IMR-90 (cell line): Measurements from ENCODE around the gene GPC6. TPM values are rescaled to one million over a fixed set of nuclear protein-coding genes. Genes with fewer than 3 reads are reported as not detected.

ENCODE experiments used
- ATAC-seq: fragments of 200-7000 bp; cut with Tn5 transposase; 2 replicates; pipeline ENCODE4 v1.9.1; 2020; ENCODE audit warnings: low read depth, mild to moderate bottlenecking, moderate library complexity
- BruUV-seq: library from RNA; stranded (reverse); fragments of 400-500 nt; replicated peaks from 2 replicates; lab custom pipeline; 2021; lab: Mats Ljungman, UMichigan
- CTCF ChIA-PET: fragments of 300-600 bp; formaldehyde crosslinking; extraction: SDS; loops from one replicate; lab custom pipeline; 2021; ENCODE audit warnings: antibody characterized with exemption; lab: Yijun Ruan, JAX
- POLR2A ChIA-PET: fragments of 300-600 bp; sonication (Branson Sonifier 250); formaldehyde crosslinking; loops from one replicate; lab custom pipeline; 2022; ENCODE audit warnings: antibody characterized with exemption; ENCODE audit not compliant: unreplicated experiment; lab: Charles Lee
- DNase-seq: peaks from one replicate; pipeline ENCODE4 v3.0.0; 2013
- H2AFZ ChIP-seq: replicated peaks from 2 replicates; pipeline ENCODE3; 2013; ENCODE audit warnings: low read length, mild to moderate bottlenecking; ENCODE audit not compliant: poor library complexity
- H2AK5ac ChIP-seq: 2 replicates; pipeline ENCODE4 v1.6.1; 2013; ENCODE audit warnings: low read depth, low read length, inconsistent platforms
- H2AK9ac ChIP-seq: replicated peaks from 2 replicates; pipeline ENCODE3; 2013; ENCODE audit warnings: mild to moderate bottlenecking, low read depth, low read length, moderate library complexity; ENCODE audit not compliant: poor library complexity
- H2BK120ac ChIP-seq: 2 replicates; pipeline ENCODE4 v1.6.1; 2013; ENCODE audit warnings: low read depth, low read length, inconsistent platforms
- H2BK15ac ChIP-seq: 3 replicates; pipeline ENCODE4 v1.6.1; 2013; ENCODE audit warnings: low read depth, low read length, inconsistent platforms
- H2BK20ac ChIP-seq: 2 replicates; pipeline ENCODE4 v1.6.1; 2013; ENCODE audit warnings: low read depth, mild to moderate bottlenecking, inconsistent platforms, low read length, moderate library complexity
- H2BK5ac ChIP-seq: 2 replicates; pipeline ENCODE4 v1.6.1; 2013; ENCODE audit warnings: mild to moderate bottlenecking, low read depth, low read length, inconsistent platforms; ENCODE audit not compliant: poor library complexity, severe bottlenecking
- H3K14ac ChIP-seq: replicated peaks from 2 replicates; pipeline ENCODE4 v1.6.1; 2013; ENCODE audit warnings: low read depth, low read length, inconsistent platforms
- H3K18ac ChIP-seq: 2 replicates; pipeline ENCODE4 v1.6.1; 2013; ENCODE audit warnings: low read depth, low read length, control low read depth
- H3K23ac ChIP-seq: 2 replicates; pipeline ENCODE4 v1.6.1; 2013; ENCODE audit warnings: low read depth, low read length, inconsistent platforms
- H3K27ac ChIP-seq: 2 replicates; pipeline ENCODE4 v1.5.1; 2013; ENCODE audit warnings: mild to moderate bottlenecking, control low read depth, low read length; ENCODE audit not compliant: insufficient read depth
- H3K27me3 ChIP-seq: 2 replicates; pipeline ENCODE4 v1.6.1; 2013; ENCODE audit warnings: low read length; ENCODE audit not compliant: control insufficient read depth, insufficient read depth
- H3K36me3 ChIP-seq: 2 replicates; pipeline ENCODE4 v1.6.1; 2013; ENCODE audit warnings: low read length, mixed read lengths; ENCODE audit not compliant: control insufficient read depth, insufficient read depth
- H3K4ac ChIP-seq: 2 replicates; pipeline ENCODE4 v1.6.1; 2013; ENCODE audit warnings: low read depth, low read length, inconsistent platforms
- H3K4me1 ChIP-seq: 2 replicates; pipeline ENCODE4 v1.6.1; 2013; ENCODE audit warnings: low read length, mixed read lengths; ENCODE audit not compliant: control insufficient read depth, insufficient read depth
- H3K4me2 ChIP-seq: 2 replicates; pipeline ENCODE4 v1.6.1; 2013; ENCODE audit warnings: low read depth, mild to moderate bottlenecking, control low read depth, low read length, moderate library complexity
- H3K4me3 ChIP-seq: 2 replicates; pipeline ENCODE4 v1.5.1; 2013; ENCODE audit warnings: low read depth, mild to moderate bottlenecking, control low read depth, low read length, moderate library complexity; ENCODE audit not compliant: insufficient read depth
- H3K56ac ChIP-seq: 2 replicates; pipeline ENCODE4 v1.6.1; 2013; ENCODE audit warnings: low read length, inconsistent platforms; ENCODE audit not compliant: insufficient read depth; ENCODE audit errors: extremely low read depth
- H3K79me1 ChIP-seq, 2 experiments: 2 replicates each; pipeline ENCODE4 v1.6.1; 2013; ENCODE audit warnings: low read length in 2 of 2, inconsistent platforms in 1 of 2, low read depth in 1 of 2
- H3K9ac ChIP-seq: 2 replicates; pipeline ENCODE4 v1.6.1; 2013; ENCODE audit warnings: low read depth, low read length, control low read depth
- H3K9me1 ChIP-seq: 2 replicates; pipeline ENCODE4 v1.6.1; 2013; ENCODE audit warnings: low read length, inconsistent platforms; ENCODE audit not compliant: insufficient read depth
- H3K9me3 ChIP-seq: 2 replicates; pipeline ENCODE4 v1.6.1; 2013; ENCODE audit warnings: low read length; ENCODE audit not compliant: control insufficient read depth, insufficient read depth
- H4K20me1 ChIP-seq: 2 replicates; pipeline ENCODE4 v1.6.1; 2013; ENCODE audit warnings: low read length, inconsistent platforms; ENCODE audit not compliant: insufficient read depth
- H4K5ac ChIP-seq: 2 replicates; pipeline ENCODE4 v1.6.1; 2013; ENCODE audit warnings: mild to moderate bottlenecking, low read depth, low read length, control low read depth
- H4K8ac ChIP-seq, 2 experiments: 2 replicates each; pipeline ENCODE4 v1.6.1; 2013; ENCODE audit warnings: low read depth in 2 of 2, low read length in 2 of 2, control low read depth in 1 of 2, inconsistent platforms in 1 of 2
- H4K91ac ChIP-seq: 2 replicates; pipeline ENCODE4 v1.6.1; 2013; ENCODE audit warnings: low read depth, low read length, inconsistent platforms; ENCODE audit not compliant: insufficient read depth
- BHLHE40 ChIP-seq: fragments of 150-350 bp; IDR thresholded peaks from 2 replicates; pipeline ENCODE4 v1.6.1; 2016; ENCODE audit warnings: mild to moderate bottlenecking, low read depth, low read length
- CEBPB ChIP-seq: IDR thresholded peaks from 2 replicates; pipeline ENCODE4 v1.6.1; 2012; ENCODE audit warnings: low read depth, low read length, improper control_type of control experiment
- CHD1 ChIP-seq: IDR thresholded peaks from 2 replicates; pipeline ENCODE4 v1.6.1; 2012; ENCODE audit warnings: low read depth, low read length, improper control_type of control experiment
- FOS ChIP-seq: fragments of 150-350 bp; IDR thresholded peaks from 2 replicates; pipeline ENCODE4 v1.6.1; 2016; ENCODE audit warnings: low read depth, low read length
- MAFK ChIP-seq: IDR thresholded peaks from 2 replicates; pipeline ENCODE4 v1.6.1; 2012; ENCODE audit warnings: low read depth, low read length, improper control_type of control experiment
- MAZ ChIP-seq: IDR thresholded peaks from 2 replicates; pipeline ENCODE4 v1.6.1; 2012; ENCODE audit warnings: low read depth, mild to moderate bottlenecking, low read length, improper control_type of control experiment, moderate library complexity, borderline replicate concordance
- MXI1 ChIP-seq: IDR thresholded peaks from 2 replicates; pipeline ENCODE4 v1.6.1; 2012; ENCODE audit warnings: low read depth, mild to moderate bottlenecking, low read length, moderate library complexity, borderline replicate concordance
- NFE2L2 ChIP-seq: fragments of 150-350 bp; IDR thresholded peaks from 2 replicates; pipeline ENCODE4 v1.6.1; 2016; ENCODE audit warnings: low read depth, mild to moderate bottlenecking, low read length
- POLR2A ChIP-seq: IDR thresholded peaks from 2 replicates; pipeline ENCODE4 v1.6.1; 2012; ENCODE audit warnings: mild to moderate bottlenecking, low read depth, low read length
- RAD21 ChIP-seq: IDR thresholded peaks from 2 replicates; pipeline ENCODE4 v1.6.1; 2012; ENCODE audit warnings: low read length, improper control_type of control experiment
- RCOR1 ChIP-seq: IDR thresholded peaks from 2 replicates; pipeline ENCODE4 v1.6.1; 2012; ENCODE audit warnings: mild to moderate bottlenecking, low read length, improper control_type of control experiment; ENCODE audit not compliant: insufficient replicate concordance
- RFX5 ChIP-seq: IDR thresholded peaks from 2 replicates; pipeline ENCODE4 v1.8.0; 2012; ENCODE audit warnings: low read depth, mild to moderate bottlenecking, low read length, moderate library complexity
- SMC3 ChIP-seq: fragments of 150-350 bp; IDR thresholded peaks from 2 replicates; pipeline ENCODE4 v1.6.1; 2016; ENCODE audit warnings: low read depth, mild to moderate bottlenecking, antibody characterized with exemption, low read length, moderate library complexity
- WGBS, 2 experiments: methylation state at CpG; one replicate each; pipeline versions ENCODE4 v1.1.5 to v1.1.7; 2013; ENCODE audit warnings: missing lambda C conversion rate in 2 of 2; ENCODE audit not compliant: insufficient read length in 1 of 2; ENCODE audit errors: extremely low coverage in 2 of 2; 5-methylcytosine and 5-hydroxymethylcytosine counted together
- dilution Hi-C: fragments of 300-500 bp; cut with HindIII; formaldehyde crosslinking; loops from one replicate; pipeline ENCODE4 v1.14.3; 2018; ENCODE audit warnings: low sequenced_read_pairs; ENCODE audit not compliant: unreplicated experiment
- in situ Hi-C: fragments of 300-500 bp; cut with MboI; formaldehyde crosslinking; loops from 3 replicates; pipeline ENCODE4 v1.14.3; 2019; ENCODE audit warnings: low sequenced_read_pairs, inconsistent platforms, mixed read lengths
- intact Hi-C: fragments of 100-400 bp; cut with micrococcal nuclease; formaldehyde crosslinking; loops from 2 replicates; pipeline ENCODE4 v1.10.0; 2022
- polyA plus RNA-seq, 3 experiments: library from polyadenylated mRNA; depleted of rRNA; stranded (reverse); fragments of >200 nt; gene quantifications; 2 replicates each; pipeline ENCODE4 v1.2.3, GENCODE V29; 2012; ENCODE audit warnings: low replicate concordance in 1 of 3
- total RNA-seq: library from RNA; depleted of rRNA; stranded (reverse); fragments of >200 nt; gene quantifications from 2 replicates; pipeline ENCODE4 v1.2.3, GENCODE V29; 2012
- TF ChIP-seq, protein P1 (sequence below): conservative IDR thresholded peaks from 2 replicates; pipeline ENCODE4 v1.5.1; 2012; ENCODE audit warnings: mild to moderate bottlenecking, low read depth, low read length, improper control_type of control experiment
- TF ChIP-seq, protein P2 (sequence below): fragments of 150-350 bp; IDR thresholded peaks from 2 replicates; pipeline ENCODE4 v1.6.1; 2017; ENCODE audit warnings: mild to moderate bottlenecking, antibody characterized with exemption, low read length, low read depth
- TF ChIP-seq, protein P3 (sequence below): fragments of 150-350 bp; IDR thresholded peaks from 2 replicates; pipeline ENCODE4 v1.6.1; 2016; ENCODE audit warnings: low read depth, mild to moderate bottlenecking, low read length, moderate library complexity, borderline replicate concordance

Gene GPC6
- total and polyA plus RNA-seq, 2 of the 4 experiments (the other 2 are of a cell fraction) = 14.9 to 39.4 TPM

DNA sequence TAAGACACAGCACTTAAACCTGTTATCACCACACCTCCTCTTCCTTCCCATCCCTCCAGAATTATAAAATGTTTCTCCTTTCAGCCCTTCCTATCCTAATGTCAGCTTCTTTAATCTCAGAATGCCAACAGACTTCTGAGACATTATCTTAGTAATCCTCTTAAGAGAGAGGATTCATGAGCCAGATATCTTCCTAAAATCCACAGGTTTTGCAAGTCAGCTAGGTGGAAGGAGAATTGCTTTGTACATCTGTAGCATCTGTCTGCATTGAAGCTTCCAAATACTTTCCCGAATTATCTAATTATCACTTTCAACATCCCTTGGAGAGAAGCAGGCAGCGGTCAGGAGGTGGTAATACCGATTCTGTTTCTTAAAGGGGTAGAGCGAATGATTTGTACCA, 1073.8 kb downstream of the GPC6 start:
- no peak overlapping the region for H3K56ac ChIP-seq
- POLR2A ChIA-PET = no interaction called here

More for the DNA sequence above, 1073.8 kb downstream of the GPC6 start:
- H3K79me1 ChIP-seq = no peaks in the 10 kb centered on the region
- no peak overlapping the region for H3K27ac ChIP-seq
- no peak overlapping the region for H4K8ac ChIP-seq
- H2AK9ac ChIP-seq = no peak overlapping the region
- no peak overlapping the region for H2BK20ac ChIP-seq
- TF ChIP-seq CHD1 = no peak
- no peak for TF ChIP-seq MXI1
- TF ChIP-seq MAFK = no peak
- no peak for TF ChIP-seq RAD21
- TF ChIP-seq, protein P1, sequence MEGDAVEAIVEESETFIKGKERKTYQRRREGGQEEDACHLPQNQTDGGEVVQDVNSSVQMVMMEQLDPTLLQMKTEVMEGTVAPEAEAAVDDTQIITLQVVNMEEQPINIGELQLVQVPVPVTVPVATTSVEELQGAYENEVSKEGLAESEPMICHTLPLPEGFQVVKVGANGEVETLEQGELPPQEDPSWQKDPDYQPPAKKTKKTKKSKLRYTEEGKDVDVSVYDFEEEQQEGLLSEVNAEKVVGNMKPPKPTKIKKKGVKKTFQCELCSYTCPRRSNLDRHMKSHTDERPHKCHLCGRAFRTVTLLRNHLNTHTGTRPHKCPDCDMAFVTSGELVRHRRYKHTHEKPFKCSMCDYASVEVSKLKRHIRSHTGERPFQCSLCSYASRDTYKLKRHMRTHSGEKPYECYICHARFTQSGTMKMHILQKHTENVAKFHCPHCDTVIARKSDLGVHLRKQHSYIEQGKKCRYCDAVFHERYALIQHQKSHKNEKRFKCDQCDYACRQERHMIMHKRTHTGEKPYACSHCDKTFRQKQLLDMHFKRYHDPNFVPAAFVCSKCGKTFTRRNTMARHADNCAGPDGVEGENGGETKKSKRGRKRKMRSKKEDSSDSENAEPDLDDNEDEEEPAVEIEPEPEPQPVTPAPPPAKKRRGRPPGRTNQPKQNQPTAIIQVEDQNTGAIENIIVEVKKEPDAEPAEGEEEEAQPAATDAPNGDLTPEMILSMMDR = no peak
- no peak for TF ChIP-seq RFX5
- TF ChIP-seq RCOR1 = no peak
- no peak for TF ChIP-seq MAZ
- no peak for TF ChIP-seq BHLHE40
- no peak for TF ChIP-seq POLR2A
- TF ChIP-seq NFE2L2 = no peak
- no peak for TF ChIP-seq CEBPB
- TF ChIP-seq SMC3 = no peak
- TF ChIP-seq, protein P2, sequence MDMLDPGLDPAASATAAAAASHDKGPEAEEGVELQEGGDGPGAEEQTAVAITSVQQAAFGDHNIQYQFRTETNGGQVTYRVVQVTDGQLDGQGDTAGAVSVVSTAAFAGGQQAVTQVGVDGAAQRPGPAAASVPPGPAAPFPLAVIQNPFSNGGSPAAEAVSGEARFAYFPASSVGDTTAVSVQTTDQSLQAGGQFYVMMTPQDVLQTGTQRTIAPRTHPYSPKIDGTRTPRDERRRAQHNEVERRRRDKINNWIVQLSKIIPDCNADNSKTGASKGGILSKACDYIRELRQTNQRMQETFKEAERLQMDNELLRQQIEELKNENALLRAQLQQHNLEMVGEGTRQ = no peak
- no peak for TF ChIP-seq FOS
- TF ChIP-seq, protein P3, sequence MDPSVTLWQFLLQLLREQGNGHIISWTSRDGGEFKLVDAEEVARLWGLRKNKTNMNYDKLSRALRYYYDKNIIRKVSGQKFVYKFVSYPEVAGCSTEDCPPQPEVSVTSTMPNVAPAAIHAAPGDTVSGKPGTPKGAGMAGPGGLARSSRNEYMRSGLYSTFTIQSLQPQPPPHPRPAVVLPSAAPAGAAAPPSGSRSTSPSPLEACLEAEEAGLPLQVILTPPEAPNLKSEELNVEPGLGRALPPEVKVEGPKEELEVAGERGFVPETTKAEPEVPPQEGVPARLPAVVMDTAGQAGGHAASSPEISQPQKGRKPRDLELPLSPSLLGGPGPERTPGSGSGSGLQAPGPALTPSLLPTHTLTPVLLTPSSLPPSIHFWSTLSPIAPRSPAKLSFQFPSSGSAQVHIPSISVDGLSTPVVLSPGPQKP = no peak
- CTCF ChIA-PET = no interaction called here
- no peaks in the 10 kb centered on the region for H4K20me1 ChIP-seq
- DNase-seq (no peak), ATAC-seq (no peak)
- no peak overlapping the region for H3K9ac ChIP-seq
- no peak overlapping the region for H3K4me2 ChIP-seq
- intact Hi-C loops (no loop called here), in situ Hi-C loops (no loop called here), dilution Hi-C loops (no loop called here)
- no peaks in the 10 kb centered on the region for H3K36me3 ChIP-seq
- WGBS, 2 experiments = no CpG with 5 or more reads among the region's 4 CpGs
- H3K23ac ChIP-seq = no peak overlapping the region
- H3K4ac ChIP-seq = no peak overlapping the region
- H3K9me1 ChIP-seq = no peaks in the 10 kb centered on the region
- no peak overlapping the region for H3K18ac ChIP-seq
- no peak overlapping the region for H3K4me3 ChIP-seq
- no peak overlapping the region for H4K91ac ChIP-seq
- H3K27me3 ChIP-seq = no peaks in the 10 kb centered on the region
- no peaks in the 10 kb centered on the region for H3K4me1 ChIP-seq
- H2BK5ac ChIP-seq = no peak overlapping the region
- no peak overlapping the region for H3K14ac ChIP-seq
- no peak overlapping the region for H4K5ac ChIP-seq
- H3K9me3 ChIP-seq = no peaks in the 10 kb centered on the region
- no TSS peak for BruUV-seq
- no peak overlapping the region for H2AFZ ChIP-seq
- no peak overlapping the region for H2AK5ac ChIP-seq
- no peak overlapping the region for H2BK120ac ChIP-seq
- no peak overlapping the region for H2BK15ac ChIP-seq
